Retinal pigment epithelial cell (primary cell): ENCODE data around the gene CHKB.
"Not testable (repeated sequence)": the region's sequence is repeated elsewhere in the genome, so short reads cannot be mapped to it uniquely, and the experiment has no call there.

Experiments used
- DNase-seq: peaks from one replicate; pipeline ENCODE4 v3.0.0-alpha.2; 2010; ENCODE audit warnings: low read depth
- H3K4me3 ChIP-seq: 2 replicates; pipeline ENCODE4 v1.5.1; 2011; ENCODE audit warnings: mild to moderate bottlenecking, low read length, control low read depth, moderate library complexity
- CTCF ChIP-seq: conservative IDR thresholded peaks from 2 replicates; pipeline ENCODE4 v1.5.1; 2011; ENCODE audit warnings: low read depth, low read length, control low read depth, inconsistent platforms

Gene CHKB

DNA sequence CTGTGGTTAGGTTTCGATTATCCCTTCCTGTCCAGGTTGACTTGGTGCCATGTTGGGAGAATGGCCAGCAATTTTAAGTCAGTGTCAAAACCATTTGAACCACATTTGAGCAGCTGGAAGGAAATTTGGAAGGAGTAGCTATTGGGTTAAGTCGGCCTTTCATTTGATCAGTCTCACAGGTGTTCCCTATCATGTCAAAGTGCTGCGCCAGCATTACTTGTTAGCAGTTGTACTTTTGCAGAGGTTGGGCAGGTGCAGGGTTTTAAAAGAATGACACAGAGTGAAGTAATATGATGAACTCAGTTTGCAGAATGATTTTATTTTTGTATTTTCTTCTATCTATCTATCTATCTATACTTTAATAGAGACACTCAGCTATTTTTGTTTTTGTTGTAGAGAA, 46.4 kb downstream of the CHKB start:
- no peak for TF ChIP-seq CTCF
- no peak overlapping the region for H3K4me3 ChIP-seq

GRCh38 chr22:50535113-50535512, 47.5 kb downstream of the CHKB start:
- no peak for TF ChIP-seq CTCF
- no peak for DNase-seq
- H3K4me3 ChIP-seq = no peak overlapping the region

More for the DNA sequence above, 46.4 kb downstream of the CHKB start:
- DNase-seq = no peak

DNA sequence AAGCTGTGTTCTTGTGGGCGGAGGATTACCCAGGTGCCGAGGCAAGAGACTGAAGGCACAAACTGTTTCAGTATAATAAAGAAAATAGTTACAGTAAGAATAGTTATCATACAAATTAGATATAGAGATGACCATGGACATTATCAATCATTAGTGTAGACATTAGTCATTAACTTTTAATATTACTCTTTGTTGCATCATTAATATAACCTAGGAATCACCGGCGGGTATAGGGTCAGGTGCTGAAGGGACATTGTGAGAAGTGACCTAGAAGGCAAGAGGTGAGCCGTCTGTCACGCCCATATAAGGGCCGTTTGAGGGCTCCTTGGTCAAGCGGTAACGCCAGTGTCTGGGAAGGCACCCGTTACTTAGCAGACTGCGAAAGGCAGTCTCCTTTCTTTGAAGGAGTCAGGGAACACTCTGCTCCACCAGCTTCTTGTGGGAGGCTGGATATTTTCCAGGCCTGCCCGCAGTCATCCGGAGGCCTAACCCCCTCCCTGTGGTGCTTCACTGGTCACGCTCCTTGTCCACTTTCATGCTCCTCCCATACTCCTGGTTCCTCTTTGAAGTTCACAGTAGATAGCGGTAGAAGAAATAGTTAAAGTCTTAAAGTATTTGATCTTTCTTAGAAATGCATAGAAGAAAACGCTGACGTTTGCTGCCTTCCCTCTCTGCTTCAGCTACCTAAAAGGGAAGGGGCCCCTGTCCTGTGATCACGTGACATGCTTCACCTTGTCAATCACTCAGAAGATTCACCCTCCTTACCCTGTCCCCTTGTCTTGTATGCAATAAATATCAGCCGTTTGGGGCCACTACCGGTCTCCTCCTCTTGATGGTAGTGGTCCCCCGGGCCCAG, 48.6 kb downstream of the CHKB start:
- DNase-seq, H3K4me3 ChIP-seq: not testable (repeated sequence)

DNA sequence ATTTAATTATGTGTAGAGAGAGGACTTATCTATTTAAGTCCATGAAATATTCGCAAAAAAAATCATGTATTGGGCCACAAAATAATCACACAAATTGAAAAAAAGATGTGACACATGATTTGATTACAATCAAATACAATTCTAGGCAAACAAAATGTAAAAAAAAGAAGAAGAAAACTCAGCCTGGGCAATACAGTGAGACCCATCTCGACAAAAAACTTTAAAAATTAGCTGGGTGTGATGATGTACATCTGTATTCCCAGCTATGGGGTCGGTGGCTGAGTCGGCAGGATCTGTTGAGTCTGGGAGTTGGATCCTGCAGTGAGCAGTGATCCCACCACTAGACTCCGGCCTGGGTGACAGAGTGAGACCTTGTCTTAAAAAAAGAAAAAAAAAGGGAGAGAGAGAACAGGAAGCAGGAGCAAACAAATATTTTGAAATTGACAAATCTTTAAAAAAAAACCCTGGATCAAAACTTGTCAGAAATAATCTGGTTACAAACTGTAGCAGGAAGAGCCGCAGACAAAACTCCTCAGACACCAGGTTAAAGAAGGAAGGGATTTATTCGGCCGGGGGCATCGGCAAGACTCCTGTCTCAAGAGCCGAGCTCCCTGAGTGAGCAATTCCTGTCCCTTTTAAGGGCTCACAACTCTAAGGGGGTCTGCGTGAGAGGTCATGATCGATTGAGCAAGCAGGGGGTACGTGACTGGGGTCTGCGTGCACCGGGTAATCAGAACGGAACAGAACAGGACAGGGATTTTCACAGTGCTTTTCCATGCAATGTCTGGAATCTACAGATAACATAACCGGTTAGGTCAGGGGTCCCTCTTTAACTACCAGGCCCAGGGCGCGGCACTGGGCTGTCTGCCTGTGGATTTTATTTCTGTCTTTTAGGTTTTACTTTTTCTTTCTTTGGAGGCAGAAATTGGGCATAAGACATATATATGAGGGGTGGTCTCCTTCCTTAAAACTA, 49.5 kb downstream of the CHKB start:
- no peak for TF ChIP-seq CTCF
- H3K4me3 ChIP-seq = no peak overlapping the region
- no peak for DNase-seq

- H3K4me3 ChIP-seq = peak overlapping the region; percentile 22
- no peak for DNase-seq
- no peak for TF ChIP-seq CTCF
These were observed 50.5 kb downstream of the CHKB start for GRCh38 chr22:50531962-50532674.

GRCh38 chr22:50531546-50531961, 51.1 kb downstream of the CHKB start:
- DNase-seq = no peak
- H3K4me3 ChIP-seq = peak overlapping the region; percentile 19

More at GRCh38 chr22:50531546-50531961, 51.1 kb downstream of the CHKB start:
- no peak for TF ChIP-seq CTCF
